Mesenchymal stem cell (in vitro differentiated cells and primary cell): Measurements from ENCODE around the gene FAAH.

Experiments used
- DNase-seq: peaks from one replicate; pipeline ENCODE4 v3.0.0-alpha.2; 2013
- H2AFZ ChIP-seq: one replicate; pipeline ENCODE4 v1.6.1; 2013; ENCODE audit warnings: low read depth, mild to moderate bottlenecking, control low read depth, inconsistent platforms, low read length, moderate library complexity
- H2AK5ac ChIP-seq: 2 replicates; pipeline ENCODE4 v1.6.1; 2013; ENCODE audit warnings: low read length, moderate library complexity, mild to moderate bottlenecking, inconsistent platforms; ENCODE audit not compliant: severe bottlenecking
- H2BK120ac ChIP-seq: one replicate; pipeline ENCODE4 v1.6.1; 2013; ENCODE audit warnings: low read depth, mild to moderate bottlenecking, inconsistent platforms, low read length, moderate library complexity
- H2BK12ac ChIP-seq, 2 experiments: one replicate each; pipeline ENCODE4 v1.6.1; 2013; ENCODE audit warnings: inconsistent platforms in 2 of 2, low read length in 2 of 2, mild to moderate bottlenecking in 2 of 2, moderate library complexity in 2 of 2, control low read depth in 1 of 2
- H2BK15ac ChIP-seq: one replicate; pipeline ENCODE4 v1.6.1; 2013; ENCODE audit warnings: mild to moderate bottlenecking, low read depth, inconsistent platforms; ENCODE audit not compliant: poor library complexity, severe bottlenecking
- H2BK5ac ChIP-seq: 2 replicates; pipeline ENCODE4 v1.6.1; 2013; ENCODE audit warnings: low read depth, mild to moderate bottlenecking, low read length, control low read depth, inconsistent platforms; ENCODE audit not compliant: poor library complexity, severe bottlenecking
- H3K14ac ChIP-seq, 2 experiments: one replicate each; pipeline ENCODE4 v1.6.1; 2013; ENCODE audit warnings: inconsistent platforms in 2 of 2, low read length in 2 of 2, control low read depth in 1 of 2, mild to moderate bottlenecking in 1 of 2, moderate library complexity in 1 of 2
- H3K18ac ChIP-seq, 2 experiments: one replicate each; pipeline ENCODE4 v1.6.1; 2013; ENCODE audit warnings: inconsistent platforms in 2 of 2, low read length in 2 of 2, control low read depth in 1 of 2, low read depth in 1 of 2, mild to moderate bottlenecking in 1 of 2
- H3K23ac ChIP-seq, 2 experiments: one replicate each; pipeline ENCODE4 v1.6.1; 2013; ENCODE audit warnings: inconsistent platforms in 2 of 2, low read length in 2 of 2, mild to moderate bottlenecking in 2 of 2, moderate library complexity in 2 of 2, control low read depth in 1 of 2
- H3K27ac ChIP-seq: 2 replicates; pipeline ENCODE4 v1.5.1; 2013; ENCODE audit warnings: mild to moderate bottlenecking, moderate library complexity, low read length, control low read depth, inconsistent platforms; ENCODE audit not compliant: poor library complexity, severe bottlenecking
- H3K27me3 ChIP-seq, 2 experiments: 2 replicates each; pipeline versions ENCODE4 v1.6.1 to v1.7.0; 2013; ENCODE audit warnings: low read length in 2 of 2, mild to moderate bottlenecking in 2 of 2, moderate library complexity in 2 of 2, control low read depth in 1 of 2, inconsistent platforms in 1 of 2; ENCODE audit not compliant: control insufficient read depth in 1 of 2, insufficient read depth in 1 of 2
- H3K36me3 ChIP-seq, 2 experiments: 2 replicates each; pipeline versions ENCODE4 v1.6.1 to v1.7.0; 2013; ENCODE audit warnings: low read length in 2 of 2, control low read depth in 1 of 2, inconsistent platforms in 1 of 2, low read depth in 1 of 2, mild to moderate bottlenecking in 1 of 2; ENCODE audit not compliant: insufficient read depth in 2 of 2, control insufficient read depth in 1 of 2
- H3K4ac ChIP-seq, 2 experiments: one replicate each; pipeline ENCODE4 v1.6.1; 2013; ENCODE audit warnings: inconsistent platforms in 2 of 2, low read length in 2 of 2, mild to moderate bottlenecking in 2 of 2, moderate library complexity in 2 of 2, control low read depth in 1 of 2, low read depth in 1 of 2
- H3K4me1 ChIP-seq: 2 replicates; pipeline ENCODE4 v1.6.1; 2013; ENCODE audit warnings: low read depth, low read length, control low read depth; ENCODE audit not compliant: control insufficient read depth, insufficient read depth
- H3K4me2 ChIP-seq: 2 replicates; pipeline ENCODE4 v1.6.1; 2013; ENCODE audit warnings: low read length, mild to moderate bottlenecking, inconsistent platforms; ENCODE audit not compliant: poor library complexity, severe bottlenecking
- H3K4me3 ChIP-seq, 2 experiments: 2 replicates each; pipeline versions ENCODE4 v1.5.1 to v1.7.0; 2013; ENCODE audit warnings: low read length in 2 of 2, mild to moderate bottlenecking in 2 of 2, control low read depth in 1 of 2, low read depth in 1 of 2; ENCODE audit not compliant: insufficient read depth in 1 of 2
- H3K79me1 ChIP-seq: replicated peaks from 2 replicates; pipeline ENCODE4 v1.6.1; 2013; ENCODE audit warnings: mild to moderate bottlenecking, control low read depth, low read length, inconsistent platforms; ENCODE audit not compliant: poor library complexity, severe bottlenecking
- H3K9ac ChIP-seq: 2 replicates; pipeline ENCODE4 v1.7.0; 2013; ENCODE audit warnings: mild to moderate bottlenecking, low read length, moderate library complexity
- H3K9me3 ChIP-seq: 2 replicates; pipeline ENCODE4 v1.7.0; 2013; ENCODE audit warnings: mild to moderate bottlenecking, low read length; ENCODE audit not compliant: control insufficient read depth
- H4K8ac ChIP-seq: one replicate; pipeline ENCODE4 v1.6.1; 2013; ENCODE audit warnings: inconsistent platforms, mild to moderate bottlenecking, low read length, moderate library complexity
- H4K91ac ChIP-seq: one replicate; pipeline ENCODE4 v1.6.1; 2013; ENCODE audit warnings: mild to moderate bottlenecking, low read length, inconsistent platforms
- WGBS: methylation state at CpG from one replicate; pipeline ENCODE4 v1.1.7; 2013; ENCODE audit warnings: mixed read lengths; 5-methylcytosine and 5-hydroxymethylcytosine counted together

Gene FAAH

DNA sequence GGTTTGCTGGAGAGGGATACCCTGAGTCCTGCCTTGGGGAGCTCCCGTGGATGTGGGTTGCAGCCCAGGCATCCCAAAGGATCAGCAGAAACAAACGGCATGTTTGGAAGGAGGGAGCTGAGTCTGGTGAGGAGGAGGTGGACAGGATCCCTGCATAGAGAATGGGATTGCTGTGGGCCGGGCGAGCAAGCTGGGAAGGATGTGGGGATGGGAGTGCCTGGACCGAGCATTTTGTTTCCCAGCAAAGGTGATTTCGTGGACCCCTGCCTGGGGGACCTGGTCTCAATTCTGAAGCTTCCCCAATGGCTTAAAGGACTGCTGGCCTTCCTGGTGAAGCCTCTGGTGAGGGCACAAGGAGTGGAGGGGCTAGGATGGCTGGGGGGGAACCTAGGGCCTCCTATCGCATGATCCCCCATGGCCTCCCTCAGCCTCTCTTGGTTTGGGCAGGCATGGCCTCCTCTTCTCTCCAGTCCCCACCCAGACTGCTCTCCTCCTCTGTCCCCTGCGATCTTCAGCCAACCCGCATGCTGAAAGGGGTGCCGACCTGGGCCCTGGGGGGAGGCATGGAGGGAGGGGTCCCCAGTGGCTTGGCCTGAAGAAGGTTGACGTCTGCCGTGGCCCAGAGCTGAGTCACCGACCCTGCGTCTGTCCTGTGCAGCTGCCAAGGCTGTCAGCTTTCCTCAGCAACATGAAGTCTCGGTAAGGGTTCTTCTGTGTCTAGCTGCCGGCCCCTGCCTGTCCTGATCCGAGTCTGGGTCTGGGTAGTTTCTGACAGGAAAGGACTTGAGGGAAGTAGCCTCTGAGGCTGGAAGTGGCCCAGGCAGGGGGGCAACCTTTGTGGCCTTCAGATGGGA lies 16.3 kb downstream of the FAAH start:
- Histone ChIP-seq H3K14ac (no peak overlapping the region), H2BK120ac (no peak overlapping the region), H4K91ac (no peak overlapping the region), H3K9ac (peak overlapping the region; percentile 25), H2BK12ac (no peak overlapping the region), H2AK5ac (no peak overlapping the region), H3K27me3 (peaks cover 14 to 15% of the 10 kb centered on the region in 2 experiments), H3K23ac (no peak overlapping the region), H2AFZ (no peak overlapping the region), H3K4ac (no peak overlapping the region), H2BK5ac (no peak overlapping the region), H3K27ac (no peak overlapping the region), H3K79me1 (no peaks in the 10 kb centered on the region), H2BK15ac (no peak overlapping the region), H3K18ac (no peak overlapping the region), H3K9me3 (no peaks in the 10 kb centered on the region), H3K36me3 (no peaks in the 10 kb centered on the region), H3K4me2 (no peak overlapping the region), H3K4me1 (peaks cover 14% of the 10 kb centered on the region), H4K8ac (no peak overlapping the region), H3K4me3 (no peak overlapping the region)
- WGBS: 73% methylated on average over 16 of the region's 17 CpGs
- no peak for DNase-seq

DNA sequence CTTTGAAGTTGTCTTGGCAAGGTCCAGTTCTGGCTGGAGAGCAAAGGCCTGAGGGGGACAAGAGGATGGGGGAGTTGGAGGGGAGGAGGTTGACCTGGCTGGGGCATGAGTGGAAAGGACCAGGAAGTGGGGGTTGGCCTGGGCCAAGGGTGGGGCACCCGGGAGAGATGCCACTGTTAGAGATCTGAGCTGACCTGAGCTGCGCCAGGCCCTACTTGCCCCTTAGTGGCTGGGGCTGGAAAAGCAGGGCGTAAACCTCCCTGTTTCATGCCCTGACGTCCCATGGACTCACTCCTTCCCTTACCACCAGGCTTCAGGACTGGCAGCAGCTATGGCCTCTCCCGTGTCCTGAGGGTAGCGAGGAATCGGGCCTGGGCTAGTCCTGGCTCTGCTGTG lies 16.9 kb downstream of the FAAH start:
- Histone ChIP-seq H2BK5ac (no peak overlapping the region), H2AK5ac (no peak overlapping the region), H3K4me1 (peaks cover 13% of the 10 kb centered on the region), H2BK12ac (no peak overlapping the region), H4K91ac (no peak overlapping the region), H3K18ac (no peak overlapping the region), H4K8ac (no peak overlapping the region), H3K4me3 (no peak overlapping the region), H3K36me3 (no peaks in the 10 kb centered on the region), H2BK15ac (no peak overlapping the region), H3K4ac (no peak overlapping the region), H3K14ac (no peak overlapping the region), H2BK120ac (no peak overlapping the region), H3K27me3 (peaks cover 19% of the 10 kb centered on the region in 2 experiments), H3K9me3 (no peaks in the 10 kb centered on the region), H3K79me1 (no peaks in the 10 kb centered on the region), H3K27ac (no peak overlapping the region), H3K23ac (no peak overlapping the region), H3K9ac (peak overlapping the region; percentile 25), H3K4me2 (no peak overlapping the region), H2AFZ (no peak overlapping the region)
- DNase-seq: no peak
- 90% methylated on average over 7 of the region's 7 CpGs for WGBS

GRCh38 chr1:46411601-46412341 lies 17.7 kb downstream of the FAAH start:
- H2BK15ac ChIP-seq: no peak overlapping the region
- no peak overlapping the region for H2BK12ac ChIP-seq
- H3K9me3 ChIP-seq: no peaks in the 10 kb centered on the region
- DNase-seq: no peak
- no peak overlapping the region for H3K23ac ChIP-seq
- H3K27ac ChIP-seq: no peak overlapping the region
- H3K4me3 ChIP-seq: no peak overlapping the region
- H2BK5ac ChIP-seq: no peak overlapping the region
- H3K4me2 ChIP-seq: no peak overlapping the region
- no peak overlapping the region for H2AFZ ChIP-seq
- H3K18ac ChIP-seq: no peak overlapping the region
- no peak overlapping the region for H3K9ac ChIP-seq
- H4K8ac ChIP-seq: no peak overlapping the region
- H3K79me1 ChIP-seq: no peaks in the 10 kb centered on the region
- H2BK120ac ChIP-seq: no peak overlapping the region
- H2AK5ac ChIP-seq: no peak overlapping the region
- no peak overlapping the region for H3K4ac ChIP-seq
- H3K14ac ChIP-seq: no peak overlapping the region
- H3K27me3 ChIP-seq: peaks cover 19 to 21% of the 10 kb centered on the region in 2 experiments
- H3K4me1 ChIP-seq: peaks cover 10% of the 10 kb centered on the region
- no peak overlapping the region for H4K91ac ChIP-seq
- 85% methylated on average over 14 of the region's 16 CpGs for WGBS
- H3K36me3 ChIP-seq: no peaks in the 10 kb centered on the region

GRCh38 chr1:46412893-46413595 lies 18.9 kb downstream of the FAAH start:
- no peak overlapping the region for H3K18ac ChIP-seq
- no peak overlapping the region for H3K27ac ChIP-seq
- WGBS: 79% methylated on average over 13 of the region's 13 CpGs
- no peak overlapping the region for H2AK5ac ChIP-seq
- H3K79me1 ChIP-seq: no peaks in the 10 kb centered on the region
- H3K23ac ChIP-seq: no peak overlapping the region
- H2BK120ac ChIP-seq: no peak overlapping the region
- no peak overlapping the region for H3K4me3 ChIP-seq
- H2BK15ac ChIP-seq: no peak overlapping the region
- H4K8ac ChIP-seq: no peak overlapping the region
- no peak overlapping the region for H2AFZ ChIP-seq
- H3K4ac ChIP-seq: no peak overlapping the region
- no peaks in the 10 kb centered on the region for H3K36me3 ChIP-seq
- H4K91ac ChIP-seq: no peak overlapping the region
- peaks cover 4% of the 10 kb centered on the region for H3K4me1 ChIP-seq
- no peak overlapping the region for H2BK12ac ChIP-seq
- H3K27me3 ChIP-seq: peaks cover 20 to 23% of the 10 kb centered on the region in 2 experiments
- no peak for DNase-seq
- H3K4me2 ChIP-seq: no peak overlapping the region
- H2BK5ac ChIP-seq: no peak overlapping the region
- H3K9ac ChIP-seq: no peak overlapping the region
- H3K14ac ChIP-seq: peak overlapping the region in 1 of 2 experiments; percentile 35
- no peaks in the 10 kb centered on the region for H3K9me3 ChIP-seq
